MM.1S (cell line): ENCODE data around the gene TENM4.

Experiments
- DNase-seq: peaks from one replicate; pipeline ENCODE4 v3.0.0-alpha.2; 2015
- H2AFZ ChIP-seq: fragments of 300-600 bp; sonication (generic); 2 replicates; pipeline ENCODE4 v1.6.0; 2016; ENCODE audit warnings: antibody characterized with exemption, low read length
- H3F3A ChIP-seq: fragments of 300-600 bp; sonication (generic); 2 replicates; pipeline ENCODE4 v1.6.1; 2016; ENCODE audit warnings: mild to moderate bottlenecking, antibody characterized with exemption, low read length, moderate library complexity, mixed read lengths; ENCODE audit not compliant: insufficient read depth
- H3K27ac ChIP-seq: fragments of 300-600 bp; sonication (generic); 2 replicates; pipeline ENCODE4 v1.5.1; 2016; ENCODE audit warnings: mild to moderate bottlenecking, low read length
- H3K27me3 ChIP-seq: fragments of 300-600 bp; sonication (generic); replicated peaks from 2 replicates; pipeline ENCODE4 v1.6.0; 2016; ENCODE audit warnings: low read length; ENCODE audit not compliant: insufficient read depth
- H3K36me3 ChIP-seq: fragments of 300-600 bp; sonication (generic); replicated peaks from 2 replicates; pipeline ENCODE4 v1.6.1; 2016; ENCODE audit warnings: mild to moderate bottlenecking, low read length, mixed read lengths; ENCODE audit not compliant: insufficient read depth
- H3K4me1 ChIP-seq: fragments of 300-600 bp; sonication (generic); 2 replicates; pipeline ENCODE4 v1.6.1; 2016; ENCODE audit warnings: low read length, mixed read lengths
- H3K4me2 ChIP-seq: fragments of 300-600 bp; sonication (generic); 2 replicates; pipeline ENCODE4 v1.6.0; 2016; ENCODE audit warnings: low read depth, low read length
- H3K4me3 ChIP-seq: fragments of 300-600 bp; sonication (generic); 2 replicates; pipeline ENCODE4 v1.5.1; 2016; ENCODE audit warnings: low read length, mixed read lengths
- H3K79me2 ChIP-seq: fragments of 300-600 bp; sonication (generic); 2 replicates; pipeline ENCODE4 v1.6.1; 2016; ENCODE audit warnings: mixed run types, low read length, mixed read lengths
- H3K9ac ChIP-seq: fragments of 300-600 bp; sonication (generic); 2 replicates; pipeline ENCODE4 v1.6.1; 2016; ENCODE audit warnings: low read length, mixed read lengths
- H3K9me2 ChIP-seq: fragments of 300-600 bp; sonication (generic); replicated peaks from 2 replicates; pipeline ENCODE4 v1.6.1; 2016; ENCODE audit warnings: mild to moderate bottlenecking, low read length, mixed read lengths; ENCODE audit not compliant: insufficient read depth
- H3K9me3 ChIP-seq: fragments of 300-600 bp; sonication (generic); replicated peaks from 2 replicates; pipeline ENCODE4 v1.6.1; 2016; ENCODE audit warnings: mild to moderate bottlenecking, low read length, mixed read lengths; ENCODE audit not compliant: insufficient read depth
- H4K20me1 ChIP-seq: fragments of 300-600 bp; sonication (generic); 2 replicates; pipeline ENCODE4 v1.6.1; 2016; ENCODE audit warnings: mild to moderate bottlenecking, low read length, moderate library complexity, mixed read lengths; ENCODE audit not compliant: insufficient read depth
- CTCF ChIP-seq: fragments of 300-600 bp; sonication (generic); IDR thresholded peaks from 2 replicates; pipeline ENCODE4 v1.5.1; 2016; ENCODE audit warnings: antibody characterized with exemption, low read length, mixed read lengths
- EZH2 ChIP-seq: fragments of 300-600 bp; sonication (generic); optimal IDR thresholded peaks from 2 replicates; pipeline ENCODE3; 2017; ENCODE audit warnings: low read depth, mild to moderate bottlenecking, antibody characterized with exemption, low read length, mixed read lengths
- EZH2phosphoT487 ChIP-seq: fragments of 300-600 bp; sonication (generic); IDR thresholded peaks from 2 replicates; pipeline ENCODE4 v1.6.1; 2018; ENCODE audit warnings: antibody characterized with exemption, low read length

TENM4 gene

GRCh38 chr11:78926633-78927338 is 514.0 kb downstream of the TENM4 start:
- no peaks in the 10 kb centered on the region for H3F3A ChIP-seq
- TF ChIP-seq EZH2 (no peak), CTCF (no peak), EZH2phosphoT487 (no peak)
- no peaks in the 10 kb centered on the region for H3K4me1 ChIP-seq
- no peaks in the 10 kb centered on the region for H3K9me3 ChIP-seq
- no peaks in the 10 kb centered on the region for H3K27me3 ChIP-seq
- H3K4me3 ChIP-seq = no peak overlapping the region
- no peak overlapping the region for H3K9ac ChIP-seq
- H2AFZ ChIP-seq = no peak overlapping the region
- no peaks in the 10 kb centered on the region for H3K36me3 ChIP-seq
- no peak for DNase-seq
- H3K9me2 ChIP-seq = no peaks in the 10 kb centered on the region
- no peaks in the 10 kb centered on the region for H4K20me1 ChIP-seq
- H3K4me2 ChIP-seq = no peak overlapping the region
- no peaks in the 10 kb centered on the region for H3K79me2 ChIP-seq
- no peak overlapping the region for H3K27ac ChIP-seq

- no peak for TF ChIP-seq EZH2phosphoT487
- H3K9me3 ChIP-seq = no peaks in the 10 kb centered on the region
- no peaks in the 10 kb centered on the region for H3K4me1 ChIP-seq
- H3K9ac ChIP-seq = no peak overlapping the region
- H3K79me2 ChIP-seq = no peaks in the 10 kb centered on the region
- H4K20me1 ChIP-seq = no peaks in the 10 kb centered on the region
- no peak overlapping the region for H3K27ac ChIP-seq
- H3K27me3 ChIP-seq = no peaks in the 10 kb centered on the region
- DNase-seq = no peak
- no peak overlapping the region for H3K4me2 ChIP-seq
- no peaks in the 10 kb centered on the region for H3K36me3 ChIP-seq
- no peaks in the 10 kb centered on the region for H3K9me2 ChIP-seq
- no peak overlapping the region for H2AFZ ChIP-seq
- H3F3A ChIP-seq = no peaks in the 10 kb centered on the region
- H3K4me3 ChIP-seq = no peak overlapping the region
Measured at GRCh38 chr11:78925387-78925786, 515.4 kb downstream of the TENM4 start.

GRCh38 chr11:78922859-78923625 is 517.8 kb downstream of the TENM4 start:
- Histone ChIP-seq H3K79me2 (no peaks in the 10 kb centered on the region), H3K9ac (no peak overlapping the region), H3K4me3 (no peak overlapping the region), H3K27ac (no peak overlapping the region), H2AFZ (no peak overlapping the region), H3K4me1 (no peaks in the 10 kb centered on the region), H3K36me3 (no peaks in the 10 kb centered on the region), H3F3A (no peaks in the 10 kb centered on the region), H4K20me1 (no peaks in the 10 kb centered on the region), H3K27me3 (no peaks in the 10 kb centered on the region), H3K9me3 (no peaks in the 10 kb centered on the region), H3K4me2 (no peak overlapping the region), H3K9me2 (no peaks in the 10 kb centered on the region)
- no peak for DNase-seq
- no peak for TF ChIP-seq CTCF
- no peak for TF ChIP-seq EZH2
- TF ChIP-seq EZH2phosphoT487 = no peak

GRCh38 chr11:78921509-78921908 is 519.3 kb downstream of the TENM4 start:
- Histone ChIP-seq H3K27me3 (no peaks in the 10 kb centered on the region), H3K4me1 (no peaks in the 10 kb centered on the region), H3K27ac (no peak overlapping the region), H3K4me3 (no peak overlapping the region), H3K4me2 (no peak overlapping the region), H3F3A (no peaks in the 10 kb centered on the region), H3K9me3 (no peaks in the 10 kb centered on the region), H3K9me2 (no peaks in the 10 kb centered on the region), H3K36me3 (no peaks in the 10 kb centered on the region), H2AFZ (no peak overlapping the region), H4K20me1 (no peaks in the 10 kb centered on the region), H3K79me2 (no peaks in the 10 kb centered on the region), H3K9ac (no peak overlapping the region)
- DNase-seq = no peak
- TF ChIP-seq EZH2 (no peak), EZH2phosphoT487 (no peak), CTCF (no peak)
